Right lobe of liver (tissue), 6 donors: ENCODE data around the gene PHB1. TPM values are rescaled to one million over a fixed set of nuclear protein-coding genes. Genes with fewer than 3 reads are reported as not detected.

Experiments
- ATAC-seq, 4 donors: fragments of 200-7000 bp; cut with Tn5 transposase; one replicate each; pipeline ENCODE4 v1.9.1; 2020; ENCODE audit warnings: mild to moderate bottlenecking in 4 of 4, moderate library complexity in 4 of 4
- DNase-seq, 3 donors: peaks; one replicate each; pipeline ENCODE4 v3.0.0-alpha.2; 2020
- H3K27ac ChIP-seq, 3 donors: fragments of 200-600 bp; one replicate each; pipeline ENCODE4 v1.8.0; 2022
- H3K27me3 ChIP-seq, 2 donors: fragments of 200-600 bp; one replicate each; pipeline ENCODE4 v1.8.0; 2022
- H3K36me3 ChIP-seq, 4 donors: fragments of 200-600 bp; sonication (generic) in 1 of 4; one replicate each; pipeline versions ENCODE4 v1.5.1 to v1.8.0; 2017 to 2022; ENCODE audit warnings: control low read depth in 1 of 4
- H3K4me1 ChIP-seq, 4 donors: fragments of 200-600 bp; sonication (generic) in 1 of 4; one replicate each; pipeline versions ENCODE4 v1.5.1 to v1.8.0; 2017 to 2022; ENCODE audit warnings: control low read depth in 1 of 4
- H3K4me3 ChIP-seq, 3 donors: fragments of 200-600 bp; one replicate each; pipeline ENCODE4 v1.8.0; 2022
- H3K9me3 ChIP-seq, 4 donors: fragments of 200-600 bp; sonication (generic) in 1 of 4; one replicate each; pipeline versions ENCODE4 v1.5.1 to v1.8.0; 2017 to 2022; ENCODE audit warnings: control low read depth in 1 of 4
- CTCF ChIP-seq, 4 donors: fragments of 200-600 bp in 3 of 4; fragments of 450-650 bp in 1 of 4; IDR thresholded peaks; one replicate each; pipeline versions ENCODE4 v1.5.1 to v1.8.0; 2016 to 2022; ENCODE audit warnings: antibody characterized with exemption in 4 of 4, mild to moderate bottlenecking in 2 of 4
- POLR2A ChIP-seq: fragments of 450-650 bp; IDR thresholded peaks from one replicate; pipeline ENCODE4 v1.6.1; 2017; ENCODE audit warnings: antibody characterized with exemption, mild to moderate bottlenecking
- WGBS: methylation state at CpG from one replicate; pipeline ENCODE4 v1.1.6; 2018; ENCODE audit warnings: low coverage, low lambda C conversion rate; ENCODE audit not compliant: insufficient coverage; ENCODE audit errors: missing lambda C conversion rate; 5-methylcytosine and 5-hydroxymethylcytosine counted together
- intact Hi-C, 2 donors: fragments of 100-400 bp; cut with DNase I; formaldehyde crosslinking; loops; one replicate each; pipeline versions ENCODE4 v1.11.2 to v1.14.1; 2022
- total RNA-seq, 6 experiments: library from RNA; depleted of rRNA in 2 of 6; stranded (reverse); fragments of >200 nt in 2 of 6; fragmentation: NEBNext Ultra II Directional in 3 of 6; extraction: Animal tissue kit (Norgen Biotek cat#: 25700) in 3 of 6; gene quantifications; one replicate each; pipeline versions ENCODE4 v1.1.0 to v1.2.4, GENCODE V29; 2016 to 2023
- donor health status: DM: no; HTN: yes; CAD: no.
- donor health status: DM: no; HTN: no; CAD: no.
- donor health status: DM: no; HTN: no; CAD: no.
- donor health status: DM: no; HTN: yes; CAD: no.
- donor health status: DM: no; HTN: yes; CAD: no.

The PHB1 gene
- total RNA-seq, 6 experiments from 2014 or later, result 88.5 to 131 (median 102) TPM

- Histone ChIP-seq H3K27me3 (no peaks in the 10 kb centered on the region), H3K36me3 (no peaks in the 10 kb centered on the region), H3K27ac (no peak overlapping the region), H3K4me1 (no peaks in the 10 kb centered on the region), H3K4me3 (no peak overlapping the region), H3K9me3 (no peaks in the 10 kb centered on the region)
- TF ChIP-seq CTCF (IDR thresholded peaks at IDR 0.05) (no peak), POLR2A (no peak)
- intact Hi-C loops, result no loop called here
- DNase-seq, result no peak
- no peak for ATAC-seq
- 20% methylated on average over 1 of the region's 7 CpGs for WGBS
Measured at GRCh38 chr17:49459401-49459984, 44.8 kb upstream of the PHB1 start.

GRCh38 chr17:49457564-49458535, 43.2 kb upstream of the PHB1 start:
- H3K36me3 ChIP-seq, result no peaks in the 10 kb centered on the region
- H3K9me3 ChIP-seq, result no peaks in the 10 kb centered on the region
- H3K27ac ChIP-seq, result no peak overlapping the region
- ATAC-seq (no peak), DNase-seq (no peak)
- H3K4me3 ChIP-seq, result no peak overlapping the region
- 38% methylated on average over 14 of the region's 15 CpGs for WGBS
- intact Hi-C loops, result no loop called here
- H3K4me1 ChIP-seq, result no peaks in the 10 kb centered on the region
- H3K27me3 ChIP-seq, result no peaks in the 10 kb centered on the region
- no peak for TF ChIP-seq CTCF (IDR thresholded peaks at IDR 0.05)
- no peak for TF ChIP-seq POLR2A

- ATAC-seq (no peak), DNase-seq (no peak)
- H3K27me3 ChIP-seq, result no peaks in the 10 kb centered on the region
- no peaks in the 10 kb centered on the region for H3K9me3 ChIP-seq
- TF ChIP-seq POLR2A, result no peak
- TF ChIP-seq CTCF (IDR thresholded peaks at IDR 0.05), result no peak
- H3K36me3 ChIP-seq, result no peaks in the 10 kb centered on the region
- H3K27ac ChIP-seq, result no peak overlapping the region
- H3K4me3 ChIP-seq, result no peak overlapping the region
- intact Hi-C loops, result no loop called here
- WGBS, result 53% methylated on average over 4 of the region's 5 CpGs
- H3K4me1 ChIP-seq, result no peaks in the 10 kb centered on the region
Measured at GRCh38 chr17:49456183-49456965, 41.7 kb upstream of the PHB1 start.

GRCh38 chr17:49455272-49455861, 40.7 kb upstream of the PHB1 start:
- Histone ChIP-seq H3K27me3 (no peaks in the 10 kb centered on the region), H3K4me3 (no peak overlapping the region), H3K4me1 (no peaks in the 10 kb centered on the region), H3K36me3 (no peaks in the 10 kb centered on the region), H3K27ac (no peak overlapping the region), H3K9me3 (no peaks in the 10 kb centered on the region)
- DNase-seq, result no peak
- TF ChIP-seq POLR2A (no peak), CTCF (IDR thresholded peaks at IDR 0.05) (no peak)
- no peak for ATAC-seq
- 53% methylated on average over 7 of the region's 9 CpGs for WGBS
- intact Hi-C loops, result no loop called here
